Effector memory CD8-positive, alpha-beta T cell (primary cell): ENCODE measurements around the gene PDZD2.

Source experiments
- ATAC-seq: fragments of 150-1000 bp; cut with Tn5 transposase; replicated peaks from 2 replicates; pipeline ENCODE4 v1.10.0; 2021; ENCODE audit warnings: mild to moderate bottlenecking, moderate library complexity
- DNase-seq, 3 experiments: peaks; one replicate each; pipeline ENCODE4 v3.0.0; 2021
- H3K27ac Mint-ChIP-seq, 2 donors: one replicate each; pipeline ENCODE4 v1.8.0; 2022; ENCODE audit warnings: mild to moderate bottlenecking in 2 of 2, mixed read lengths in 2 of 2, moderate library complexity in 2 of 2
- H3K27me3 Mint-ChIP-seq, 2 donors: one replicate each; pipeline ENCODE4 v1.8.0; 2022; ENCODE audit warnings: mixed read lengths in 2 of 2
- H3K36me3 Mint-ChIP-seq: one replicate; pipeline ENCODE4 v1.8.0; 2022; ENCODE audit warnings: mild to moderate bottlenecking, moderate library complexity, mixed read lengths; ENCODE audit not compliant: insufficient read depth
- H3K4me1 Mint-ChIP-seq, 2 donors: one replicate each; pipeline ENCODE4 v1.8.0; 2022; ENCODE audit warnings: low read depth in 2 of 2, mixed read lengths in 2 of 2
- H3K4me3 Mint-ChIP-seq, 2 donors: one replicate each; pipeline ENCODE4 v1.8.0; 2022; ENCODE audit warnings: mild to moderate bottlenecking in 2 of 2, mixed read lengths in 2 of 2, moderate library complexity in 2 of 2
- H3K9me3 Mint-ChIP-seq, 2 donors: one replicate each; pipeline ENCODE4 v1.8.0; 2022; ENCODE audit warnings: mixed read lengths in 2 of 2

Gene PDZD2

GRCh38 chr5:31854181-31855133 is 215.5 kb downstream of the PDZD2 start:
- peaks cover 5% of the 10 kb centered on the region in 2 donors for H3K9me3 Mint-ChIP-seq
- no peaks in the 10 kb centered on the region for H3K36me3 Mint-ChIP-seq
- ATAC-seq (no peak), DNase-seq (no peak)
- H3K4me1 Mint-ChIP-seq = peaks cover 8 to 11% of the 10 kb centered on the region in 2 donors
- no peak overlapping the region for H3K27ac Mint-ChIP-seq
- peaks cover 47 to 49% of the 10 kb centered on the region in 2 donors for H3K27me3 Mint-ChIP-seq
- H3K4me3 Mint-ChIP-seq = peak overlapping the region; percentile 54 to 59

GRCh38 chr5:31855134-31856040 is 216.5 kb downstream of the PDZD2 start:
- H3K4me3 Mint-ChIP-seq = peak overlapping the region; percentile 58 to 59
- H3K36me3 Mint-ChIP-seq = no peaks in the 10 kb centered on the region
- DNase-seq (no peak), ATAC-seq (no peak)
- peaks cover 8 to 11% of the 10 kb centered on the region in 2 donors for H3K4me1 Mint-ChIP-seq
- H3K27me3 Mint-ChIP-seq = peaks cover 47 to 49% of the 10 kb centered on the region in 2 donors
- peak overlapping the region in 1 of 2 donors; percentile 29 for H3K27ac Mint-ChIP-seq
- H3K9me3 Mint-ChIP-seq = peaks cover 7 to 14% of the 10 kb centered on the region in 2 donors

- Mint-ChIP-seq H3K36me3 (no peaks in the 10 kb centered on the region), H3K4me3 (no peak overlapping the region), H3K4me1 (peaks cover 7 to 10% of the 10 kb centered on the region in 2 donors), H3K27me3 (peaks cover 31 to 35% of the 10 kb centered on the region in 2 donors), H3K27ac (no peak overlapping the region), H3K9me3 (peaks cover 9 to 18% of the 10 kb centered on the region in 2 donors)
- ATAC-seq (no peak), DNase-seq (no peak)
Observed at GRCh38 chr5:31859096-31859495, 220.2 kb downstream of the PDZD2 start.

- ATAC-seq = no peak
- peaks cover 0 to 1% of the 10 kb centered on the region in 2 donors for H3K4me1 Mint-ChIP-seq
- no peak for DNase-seq
Observed at GRCh38 chr5:31860278-31860677, 221.3 kb downstream of the PDZD2 start.

GRCh38 chr5:31860726-31861433 is 221.9 kb downstream of the PDZD2 start:
- no peak for DNase-seq
- Mint-ChIP-seq H3K9me3 (peaks cover 9 to 18% of the 10 kb centered on the region in 2 donors), H3K27me3 (peaks cover 16 to 21% of the 10 kb centered on the region in 2 donors), H3K27ac (no peak overlapping the region), H3K4me1 (no peaks in the 10 kb centered on the region), H3K4me3 (no peak overlapping the region), H3K36me3 (no peaks in the 10 kb centered on the region)
- no peak for ATAC-seq

More at GRCh38 chr5:31860278-31860677, 221.3 kb downstream of the PDZD2 start:
- no peak overlapping the region for H3K27ac Mint-ChIP-seq
- H3K36me3 Mint-ChIP-seq = no peaks in the 10 kb centered on the region
- no peak overlapping the region for H3K4me3 Mint-ChIP-seq
- H3K9me3 Mint-ChIP-seq = peaks cover 9 to 18% of the 10 kb centered on the region in 2 donors
- H3K27me3 Mint-ChIP-seq = peaks cover 21 to 23% of the 10 kb centered on the region in 2 donors

GRCh38 chr5:31861601-31862000 is 222.7 kb downstream of the PDZD2 start:
- Mint-ChIP-seq H3K4me1 (no peaks in the 10 kb centered on the region), H3K9me3 (peaks cover 9 to 18% of the 10 kb centered on the region in 2 donors), H3K4me3 (no peak overlapping the region), H3K27ac (no peak overlapping the region), H3K27me3 (peaks cover 15 to 21% of the 10 kb centered on the region in 2 donors), H3K36me3 (no peaks in the 10 kb centered on the region)
- ATAC-seq (no peak), DNase-seq (no peak)

GRCh38 chr5:31863991-31864411 is 225.1 kb downstream of the PDZD2 start:
- Mint-ChIP-seq H3K27ac (no peak overlapping the region), H3K4me3 (no peak overlapping the region)

GRCh38 chr5:31866166-31866565 is 227.2 kb downstream of the PDZD2 start:
- Mint-ChIP-seq H3K27ac (no peak overlapping the region), H3K9me3 (no peaks in the 10 kb centered on the region), H3K4me1 (no peaks in the 10 kb centered on the region), H3K27me3 (peaks cover 17 to 33% of the 10 kb centered on the region in 2 donors), H3K36me3 (no peaks in the 10 kb centered on the region), H3K4me3 (no peak overlapping the region)
- ATAC-seq (no peak), DNase-seq (no peak)

More at GRCh38 chr5:31863991-31864411, 225.1 kb downstream of the PDZD2 start:
- H3K36me3 Mint-ChIP-seq = no peaks in the 10 kb centered on the region
- peaks cover 9 to 17% of the 10 kb centered on the region in 2 donors for H3K9me3 Mint-ChIP-seq
- H3K27me3 Mint-ChIP-seq = peaks cover 17 to 25% of the 10 kb centered on the region in 2 donors
- ATAC-seq (no peak), DNase-seq (no peak)
- H3K4me1 Mint-ChIP-seq = no peaks in the 10 kb centered on the region

GRCh38 chr5:31867219-31867618 is 228.3 kb downstream of the PDZD2 start:
- Mint-ChIP-seq H3K36me3 (no peaks in the 10 kb centered on the region), H3K27me3 (peaks cover 22 to 33% of the 10 kb centered on the region in 2 donors), H3K4me3 (no peak overlapping the region), H3K9me3 (no peaks in the 10 kb centered on the region), H3K4me1 (no peaks in the 10 kb centered on the region), H3K27ac (no peak overlapping the region)
- no peak for DNase-seq
- ATAC-seq = no peak

GRCh38 chr5:31880449-31880848 is 241.5 kb downstream of the PDZD2 start:
- Mint-ChIP-seq H3K4me1 (no peaks in the 10 kb centered on the region), H3K27me3 (no peaks in the 10 kb centered on the region), H3K36me3 (no peaks in the 10 kb centered on the region), H3K27ac (no peak overlapping the region), H3K4me3 (no peak overlapping the region), H3K9me3 (no peaks in the 10 kb centered on the region)
- no peak for DNase-seq
- ATAC-seq = no peak

- H3K9me3 Mint-ChIP-seq = no peaks in the 10 kb centered on the region
- ATAC-seq = no peak
- no peak for DNase-seq
- H3K4me1 Mint-ChIP-seq = no peaks in the 10 kb centered on the region
- H3K27me3 Mint-ChIP-seq = peaks cover 19 to 22% of the 10 kb centered on the region in 2 donors
- H3K27ac Mint-ChIP-seq = no peak overlapping the region
- H3K36me3 Mint-ChIP-seq = no peaks in the 10 kb centered on the region
- no peak overlapping the region for H3K4me3 Mint-ChIP-seq
Observed at GRCh38 chr5:31884896-31885295, 246.0 kb downstream of the PDZD2 start.

- H3K4me3 Mint-ChIP-seq = no peak overlapping the region
- peaks cover 19 to 22% of the 10 kb centered on the region in 2 donors for H3K27me3 Mint-ChIP-seq
- DNase-seq (no peak), ATAC-seq (no peak)
- H3K9me3 Mint-ChIP-seq = no peaks in the 10 kb centered on the region
- no peak overlapping the region for H3K27ac Mint-ChIP-seq
- no peaks in the 10 kb centered on the region for H3K36me3 Mint-ChIP-seq
- H3K4me1 Mint-ChIP-seq = no peaks in the 10 kb centered on the region
Observed at GRCh38 chr5:31886206-31886605, 247.3 kb downstream of the PDZD2 start.

- H3K9me3 Mint-ChIP-seq = no peaks in the 10 kb centered on the region
- no peaks in the 10 kb centered on the region for H3K36me3 Mint-ChIP-seq
Observed at GRCh38 chr5:31887556-31887955, 248.6 kb downstream of the PDZD2 start.

More at GRCh38 chr5:31887556-31887955, 248.6 kb downstream of the PDZD2 start:
- Mint-ChIP-seq H3K27me3 (peaks cover 19 to 22% of the 10 kb centered on the region in 2 donors), H3K4me3 (no peak overlapping the region), H3K4me1 (no peaks in the 10 kb centered on the region), H3K27ac (no peak overlapping the region)
- ATAC-seq (no peak), DNase-seq (no peak)
